ENCODE measurements around the gene IGFBP2.

DNA sequence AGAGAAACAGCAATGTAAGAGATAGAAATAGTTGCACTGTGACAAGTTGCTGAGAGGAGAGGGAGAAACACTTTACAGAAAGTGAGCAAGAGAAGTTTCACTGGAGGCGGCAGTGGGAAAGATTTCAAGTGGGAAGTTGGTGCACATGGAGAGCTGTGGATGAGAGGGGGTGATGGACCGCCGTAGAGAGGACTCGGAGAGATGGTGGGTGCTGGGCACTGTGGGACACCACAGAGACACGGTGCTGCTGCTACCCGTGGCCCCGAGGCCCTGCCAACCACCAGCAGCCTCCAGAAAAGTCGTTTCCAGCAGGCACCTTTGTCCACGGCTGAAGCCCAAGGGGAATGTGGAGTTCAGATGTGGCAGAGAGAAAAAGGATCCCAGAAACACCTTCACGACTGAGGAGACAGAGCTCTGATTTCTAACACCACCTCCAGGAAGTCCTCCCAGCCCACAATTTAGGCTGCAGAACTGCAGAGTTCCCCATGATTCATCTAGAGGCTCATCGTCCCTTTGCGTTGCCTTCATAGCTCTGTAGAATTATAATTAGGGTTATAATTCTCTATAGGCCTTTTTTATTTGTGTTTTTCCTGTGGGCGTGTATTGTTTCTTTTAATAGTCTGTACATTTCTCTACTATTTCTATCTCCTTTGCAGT lies 15.9 kb upstream of the IGFBP2 start:
- no peak for TF ChIP-seq POLR2AphosphoS5 (IDR thresholded peaks at IDR 0.05; ENCODE audit: low read depth, low read length)
- TF ChIP-seq POLR2A (IDR thresholded peaks at IDR 0.05; ENCODE audit: low read depth, low read length) = no peak

Measured in GM12891 (cell line).